ENCODE results near the gene TMCO4.

The TMCO4 gene

DNA sequence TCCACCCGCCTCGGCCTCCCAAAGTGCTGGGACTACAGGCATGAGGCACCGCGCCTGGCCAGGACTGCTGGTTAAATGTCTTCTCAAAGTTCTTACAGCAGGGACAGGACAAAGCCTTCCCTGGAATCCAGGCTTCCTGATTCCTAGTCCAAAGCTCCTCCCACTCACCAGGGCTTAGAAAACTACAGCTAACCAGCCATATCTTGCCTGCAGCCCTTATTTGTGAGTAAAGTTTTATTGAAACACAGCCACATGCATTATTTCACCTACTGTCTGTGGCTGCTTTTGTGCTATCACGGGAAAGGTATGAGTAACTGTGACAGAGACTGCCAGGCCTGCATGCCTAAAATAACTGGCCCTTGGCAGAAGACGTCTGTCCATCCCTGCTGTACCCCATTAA lies 24.4 kb downstream of the TMCO4 start:
- Mint-ChIP-seq H3K27me3 (ENCODE audit: low read depth) (no peaks in the 10 kb centered on the region), H3K27ac (no peak overlapping the region), H3K36me3 (ENCODE audit: low read depth) (peaks cover 7% of the 10 kb centered on the region), H3K4me1 (ENCODE audit: low read depth) (no peaks in the 10 kb centered on the region), H3K9me3 (no peaks in the 10 kb centered on the region), H3K4me3 (no peak overlapping the region)

DNA sequence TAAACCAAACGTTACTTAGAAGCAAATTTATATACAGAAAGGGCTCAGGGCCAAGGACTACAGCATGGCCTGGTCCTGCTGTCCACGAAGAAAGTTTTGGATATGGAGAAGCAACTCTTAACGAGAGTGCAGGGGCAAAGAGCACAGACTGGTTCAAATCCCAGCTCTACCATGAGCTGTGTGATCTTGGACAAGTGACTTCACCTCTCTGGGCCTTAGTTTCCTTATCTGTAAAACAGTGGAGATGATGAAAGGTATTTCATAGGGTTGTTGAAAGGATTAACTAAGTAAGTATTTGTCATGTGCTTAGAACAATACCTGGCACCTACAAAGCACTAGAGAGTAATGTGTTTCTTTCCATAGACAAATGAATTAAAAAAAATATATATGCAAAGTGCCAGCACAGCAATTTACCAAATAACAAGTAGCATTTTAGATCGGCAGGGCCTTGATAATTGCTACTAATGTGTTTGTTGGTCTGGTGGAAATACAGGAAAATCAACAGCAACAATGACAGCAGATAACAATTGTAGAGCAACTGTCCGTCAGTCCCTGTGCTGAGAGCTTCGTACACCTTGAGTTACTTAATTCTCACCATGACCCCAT lies 25.4 kb downstream of the TMCO4 start:
- H3K4me3 Mint-ChIP-seq = no peak overlapping the region
- no peak overlapping the region for H3K27ac Mint-ChIP-seq
- peaks cover 4% of the 10 kb centered on the region for H3K36me3 Mint-ChIP-seq (ENCODE audit: low read depth)
- H3K4me1 Mint-ChIP-seq (ENCODE audit: low read depth) = no peaks in the 10 kb centered on the region
- no peaks in the 10 kb centered on the region for H3K27me3 Mint-ChIP-seq (ENCODE audit: low read depth)
- no peaks in the 10 kb centered on the region for H3K9me3 Mint-ChIP-seq

DNA sequence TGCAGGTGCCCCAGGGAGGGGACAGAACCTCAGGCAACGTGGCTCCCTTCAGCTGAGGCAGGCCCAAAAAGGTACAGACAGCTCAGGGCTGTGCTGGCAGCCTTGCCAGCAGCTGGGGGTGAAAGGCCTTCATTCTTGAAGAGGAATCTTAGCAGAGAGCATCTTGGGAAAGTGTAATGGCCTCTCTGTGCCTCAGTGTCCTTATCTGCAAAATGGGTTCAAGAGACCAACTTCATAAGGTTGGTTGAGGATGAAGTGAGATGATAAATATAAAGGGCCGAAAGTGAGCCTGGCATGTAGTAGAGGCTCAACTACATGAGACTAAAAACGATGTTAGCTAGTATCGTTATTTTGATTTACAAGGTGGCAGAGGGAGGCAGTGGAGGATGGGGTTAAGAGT lies 26.2 kb downstream of the TMCO4 start:
- H3K4me3 Mint-ChIP-seq = no peak overlapping the region
- H3K4me1 Mint-ChIP-seq (ENCODE audit: low read depth) = no peaks in the 10 kb centered on the region
- H3K27me3 Mint-ChIP-seq (ENCODE audit: low read depth) = no peaks in the 10 kb centered on the region
- peaks cover 2% of the 10 kb centered on the region for H3K36me3 Mint-ChIP-seq (ENCODE audit: low read depth)
- no peaks in the 10 kb centered on the region for H3K9me3 Mint-ChIP-seq
- H3K27ac Mint-ChIP-seq = no peak overlapping the region

DNA sequence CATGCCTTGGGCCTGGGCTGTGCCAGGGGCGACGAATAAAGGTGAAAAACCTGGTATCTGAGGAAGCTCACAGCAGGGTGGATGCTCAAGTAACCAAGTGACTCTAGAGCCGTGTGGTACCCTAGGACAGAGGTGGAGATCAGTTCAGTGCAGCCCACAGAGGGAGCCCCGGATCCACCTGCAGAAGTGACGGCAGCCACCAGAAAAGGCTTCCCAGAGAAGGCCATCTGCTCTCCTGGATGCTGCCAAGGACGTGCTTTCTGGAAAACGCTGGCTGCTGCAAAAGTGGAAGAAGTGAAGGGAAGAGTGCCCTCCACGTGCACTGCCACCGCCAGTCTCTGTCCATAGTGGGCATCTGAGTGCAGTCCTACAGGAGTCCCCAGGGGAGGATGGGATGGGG lies 27.7 kb downstream of the TMCO4 start:
- Mint-ChIP-seq H3K4me1 (ENCODE audit: low read depth) (no peaks in the 10 kb centered on the region), H3K4me3 (no peak overlapping the region), H3K9me3 (no peaks in the 10 kb centered on the region), H3K27me3 (ENCODE audit: low read depth) (no peaks in the 10 kb centered on the region), H3K27ac (no peak overlapping the region), H3K36me3 (ENCODE audit: low read depth) (no peaks in the 10 kb centered on the region)

DNA sequence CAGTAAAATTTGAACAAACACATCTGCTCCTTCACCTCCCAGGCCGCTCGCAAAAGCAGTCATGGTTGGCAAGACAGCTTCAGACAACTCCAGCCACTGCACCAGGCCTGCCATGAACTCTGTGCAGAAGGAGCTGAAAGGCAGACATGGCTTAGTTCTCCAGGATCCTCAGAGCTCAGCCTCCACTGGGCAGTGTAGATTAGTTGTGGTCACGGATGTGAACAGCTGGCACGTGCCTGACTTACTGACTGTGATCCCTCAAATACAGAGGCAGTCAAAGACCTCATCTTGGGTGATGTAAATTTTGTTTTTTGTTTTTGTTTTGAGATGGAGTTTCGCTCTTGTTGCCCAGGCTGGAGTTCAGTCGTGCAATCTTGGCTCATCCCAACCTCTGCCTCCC lies 28.4 kb downstream of the TMCO4 start:
- Mint-ChIP-seq H3K27me3 (ENCODE audit: low read depth) (no peaks in the 10 kb centered on the region), H3K36me3 (ENCODE audit: low read depth) (no peaks in the 10 kb centered on the region), H3K27ac (no peak overlapping the region)

DNA sequence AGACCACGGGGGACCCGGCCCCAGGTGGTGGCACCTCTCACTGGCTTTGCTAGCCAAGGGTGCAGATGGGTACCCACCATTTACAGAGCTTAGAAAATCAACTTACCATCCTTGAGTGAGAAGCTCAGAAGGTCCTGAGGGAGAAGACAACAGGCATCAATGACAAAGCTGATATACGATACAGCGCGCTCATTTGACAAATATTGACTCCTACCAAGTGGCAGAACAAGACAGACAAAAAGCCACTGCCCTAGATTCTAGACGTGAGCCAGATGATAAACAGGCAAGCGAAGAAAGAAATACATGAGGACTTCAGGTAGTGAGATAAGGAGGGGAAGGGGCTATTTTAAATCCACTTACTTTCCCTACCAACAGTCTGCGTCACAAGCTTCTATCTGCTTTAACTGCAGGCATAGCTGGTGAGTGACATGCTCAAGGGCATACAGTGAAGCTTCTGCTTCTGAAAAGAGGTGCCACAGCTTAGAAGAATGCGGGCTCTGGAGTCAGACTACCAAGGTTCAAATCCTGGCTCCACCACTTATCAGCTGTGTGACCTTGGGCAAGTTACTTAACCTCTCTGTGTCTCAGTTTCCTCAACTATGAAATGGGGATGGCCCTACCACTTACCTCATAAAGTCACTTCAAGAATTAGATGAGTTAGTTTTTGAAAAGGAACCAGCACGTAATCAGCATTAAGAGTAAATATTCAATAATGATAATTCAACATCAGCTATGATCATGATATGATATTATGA lies 29.1 kb downstream of the TMCO4 start:
- H3K9me3 Mint-ChIP-seq = no peaks in the 10 kb centered on the region
- no peak overlapping the region for H3K4me3 Mint-ChIP-seq
- no peak overlapping the region for H3K27ac Mint-ChIP-seq
- H3K36me3 Mint-ChIP-seq (ENCODE audit: low read depth) = no peaks in the 10 kb centered on the region
- peaks cover 4% of the 10 kb centered on the region for H3K4me1 Mint-ChIP-seq (ENCODE audit: low read depth)
- H3K27me3 Mint-ChIP-seq (ENCODE audit: low read depth) = no peaks in the 10 kb centered on the region

More for the DNA sequence above, 28.4 kb downstream of the TMCO4 start:
- no peak overlapping the region for H3K4me3 Mint-ChIP-seq
- H3K4me1 Mint-ChIP-seq (ENCODE audit: low read depth) = no peaks in the 10 kb centered on the region
- no peaks in the 10 kb centered on the region for H3K9me3 Mint-ChIP-seq

DNA sequence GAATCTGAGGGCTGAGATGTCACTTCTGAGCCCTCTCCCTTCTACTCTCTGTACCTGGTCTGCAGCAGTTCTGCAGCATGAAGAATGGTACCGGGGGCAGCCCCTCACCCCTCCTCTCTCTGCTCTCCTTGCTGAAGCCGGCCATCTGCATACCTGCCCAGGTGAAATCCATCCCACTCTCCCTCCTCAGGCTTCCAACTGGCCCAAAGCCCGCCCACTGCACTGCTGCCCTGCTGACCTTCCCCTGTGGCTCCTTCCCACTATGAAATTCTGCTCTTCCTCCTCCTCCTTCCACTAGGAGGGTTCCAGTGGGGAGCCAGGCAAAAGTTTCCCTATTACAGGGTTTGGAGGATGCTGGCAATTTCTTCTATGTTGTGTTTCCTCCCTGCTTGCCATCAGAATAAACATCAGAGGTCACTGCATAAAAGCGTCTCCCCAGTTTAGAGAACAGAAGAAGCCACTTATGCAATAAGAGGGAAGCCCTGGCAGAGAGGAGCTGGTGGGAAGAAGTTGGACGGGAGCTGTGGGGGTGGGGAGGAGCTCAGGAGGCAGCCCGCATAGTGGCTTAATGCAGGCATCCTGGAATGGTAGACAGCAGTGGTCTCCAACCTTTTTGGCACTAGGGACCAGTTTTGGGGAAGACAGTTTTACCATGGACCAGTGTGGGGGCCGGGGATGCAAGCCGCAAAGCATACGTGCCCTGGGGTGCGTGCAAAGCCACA lies 30.3 kb downstream of the TMCO4 start:
- Mint-ChIP-seq H3K4me1 (ENCODE audit: low read depth) (peaks cover 8% of the 10 kb centered on the region), H3K36me3 (ENCODE audit: low read depth) (no peaks in the 10 kb centered on the region), H3K4me3 (no peak overlapping the region), H3K27me3 (ENCODE audit: low read depth) (no peaks in the 10 kb centered on the region), H3K27ac (no peak overlapping the region), H3K9me3 (no peaks in the 10 kb centered on the region)

DNA sequence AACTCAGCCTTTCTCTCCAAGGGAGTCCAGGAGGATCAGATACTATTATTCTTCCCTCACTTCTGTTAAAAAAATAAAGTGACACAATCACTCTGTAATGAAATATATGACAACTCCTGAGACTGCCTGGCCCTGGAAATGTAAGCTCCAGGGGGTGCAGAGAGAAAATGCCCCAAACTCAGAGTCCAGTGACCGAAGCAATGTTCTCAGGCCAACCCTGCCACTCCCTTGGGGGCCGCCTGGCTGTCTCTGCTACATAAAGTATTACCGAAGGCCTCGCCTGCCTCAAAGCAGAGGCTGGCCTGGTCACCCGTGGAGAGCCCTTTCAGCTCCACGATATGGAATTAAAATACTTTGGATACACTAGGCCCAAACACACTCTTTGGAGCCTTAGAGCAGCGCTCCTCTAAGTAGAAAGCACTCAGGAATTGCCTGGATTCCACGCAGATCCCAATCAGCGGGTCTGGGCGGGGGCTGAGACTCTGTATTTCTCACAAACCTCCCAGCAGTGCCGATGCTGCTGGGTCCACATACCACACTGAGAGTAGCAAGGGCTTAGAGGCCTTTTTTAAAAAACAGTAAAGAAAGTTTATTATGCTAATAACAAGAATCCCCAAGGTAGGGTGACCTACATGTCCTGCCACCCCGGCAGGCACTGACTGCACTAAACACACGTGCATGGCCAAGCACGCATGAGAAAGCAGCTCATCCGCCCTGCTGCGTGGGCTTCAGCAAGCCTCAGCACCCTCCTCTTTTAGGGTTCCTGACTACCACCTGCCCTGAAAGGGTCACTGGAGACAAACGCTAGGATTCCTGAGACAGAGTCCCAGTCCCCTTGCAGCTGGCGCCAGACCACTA lies 31.1 kb downstream of the TMCO4 start:
- H3K9me3 Mint-ChIP-seq = no peaks in the 10 kb centered on the region
- no peaks in the 10 kb centered on the region for H3K27me3 Mint-ChIP-seq (ENCODE audit: low read depth)
- H3K4me3 Mint-ChIP-seq = no peak overlapping the region
- H3K27ac Mint-ChIP-seq = no peak overlapping the region
- peaks cover 8% of the 10 kb centered on the region for H3K4me1 Mint-ChIP-seq (ENCODE audit: low read depth)
- no peaks in the 10 kb centered on the region for H3K36me3 Mint-ChIP-seq (ENCODE audit: low read depth)

DNA sequence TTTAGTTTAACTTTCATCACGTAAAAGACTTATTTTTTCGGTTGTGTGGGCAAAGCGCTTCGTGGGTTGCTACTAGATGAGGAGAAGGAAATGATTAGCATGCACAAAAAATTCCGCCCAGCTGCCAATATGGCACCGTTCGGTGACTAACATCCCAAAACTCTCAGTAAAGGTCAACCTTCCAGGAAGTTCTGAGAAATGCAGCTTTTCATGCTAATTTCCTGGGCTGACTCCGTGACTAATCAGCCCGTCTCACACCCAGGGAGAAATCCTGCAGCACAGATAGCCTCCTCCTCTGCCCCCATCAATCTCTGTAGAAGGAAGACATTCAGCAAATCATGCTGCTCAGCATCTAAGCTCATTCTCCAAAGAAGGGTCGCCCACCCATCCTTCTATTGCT lies 34.1 kb downstream of the TMCO4 start:
- Mint-ChIP-seq H3K27me3 (ENCODE audit: low read depth) (no peaks in the 10 kb centered on the region), H3K36me3 (ENCODE audit: low read depth) (no peaks in the 10 kb centered on the region), H3K4me1 (ENCODE audit: low read depth) (peaks cover 8% of the 10 kb centered on the region), H3K4me3 (no peak overlapping the region), H3K27ac (no peak overlapping the region), H3K9me3 (no peaks in the 10 kb centered on the region)

DNA sequence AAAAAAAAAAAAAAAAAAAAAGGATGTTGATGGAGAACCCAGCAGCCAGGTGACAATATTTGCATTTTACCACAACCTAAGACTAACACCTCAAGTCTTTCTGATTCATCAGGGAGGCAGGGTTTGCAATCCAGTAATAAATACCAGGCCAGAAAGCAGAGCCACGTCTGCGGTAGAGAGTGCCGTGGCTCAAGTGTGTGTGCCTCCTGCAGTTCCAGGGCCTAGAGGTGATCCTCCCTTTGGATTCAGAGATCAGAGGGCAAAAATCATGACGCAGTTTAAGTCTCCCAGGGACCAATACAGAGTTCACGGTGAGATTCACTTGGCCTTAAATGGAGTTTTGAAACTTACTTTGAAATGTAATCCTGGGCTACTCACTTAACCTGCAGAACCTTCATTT lies 34.9 kb downstream of the TMCO4 start:
- no peaks in the 10 kb centered on the region for H3K9me3 Mint-ChIP-seq
- no peak overlapping the region for H3K4me3 Mint-ChIP-seq
- H3K36me3 Mint-ChIP-seq (ENCODE audit: low read depth) = no peaks in the 10 kb centered on the region
- no peaks in the 10 kb centered on the region for H3K27me3 Mint-ChIP-seq (ENCODE audit: low read depth)
- H3K27ac Mint-ChIP-seq = no peak overlapping the region
- peaks cover 8% of the 10 kb centered on the region for H3K4me1 Mint-ChIP-seq (ENCODE audit: low read depth)

DNA sequence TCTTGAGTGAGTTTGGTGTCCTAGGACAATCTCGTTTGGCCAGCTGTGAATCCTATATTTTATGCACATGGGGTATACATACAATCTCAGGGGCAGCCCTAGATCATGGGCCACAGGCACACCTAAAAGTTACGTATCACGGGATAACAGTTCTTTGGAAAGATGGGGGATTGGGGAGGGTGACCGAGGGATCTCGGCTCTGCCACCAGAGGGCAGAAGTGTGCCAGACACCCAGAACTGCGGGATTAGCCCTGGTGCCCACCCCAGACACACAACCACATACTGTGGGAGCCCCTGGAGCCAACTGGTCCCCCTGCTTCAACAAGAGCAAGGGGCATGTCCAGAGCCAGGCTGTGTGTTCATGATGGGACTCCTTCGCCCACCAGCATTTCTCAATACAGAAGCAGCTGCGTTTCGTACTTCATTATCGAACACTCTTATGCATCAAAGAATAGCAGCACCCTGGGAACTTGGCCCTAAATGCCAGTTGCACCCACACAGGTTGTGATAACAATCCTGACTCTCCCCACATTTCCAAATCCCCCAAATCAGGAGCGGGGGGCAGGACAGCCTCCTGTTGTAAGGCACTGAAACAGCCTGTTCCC lies 37.4 kb downstream of the TMCO4 start:
- Mint-ChIP-seq H3K4me3 (no peak overlapping the region), H3K9me3 (no peaks in the 10 kb centered on the region), H3K27me3 (ENCODE audit: low read depth) (no peaks in the 10 kb centered on the region), H3K36me3 (ENCODE audit: low read depth) (no peaks in the 10 kb centered on the region), H3K27ac (no peak overlapping the region), H3K4me1 (ENCODE audit: low read depth) (peaks cover 8% of the 10 kb centered on the region)

DNA sequence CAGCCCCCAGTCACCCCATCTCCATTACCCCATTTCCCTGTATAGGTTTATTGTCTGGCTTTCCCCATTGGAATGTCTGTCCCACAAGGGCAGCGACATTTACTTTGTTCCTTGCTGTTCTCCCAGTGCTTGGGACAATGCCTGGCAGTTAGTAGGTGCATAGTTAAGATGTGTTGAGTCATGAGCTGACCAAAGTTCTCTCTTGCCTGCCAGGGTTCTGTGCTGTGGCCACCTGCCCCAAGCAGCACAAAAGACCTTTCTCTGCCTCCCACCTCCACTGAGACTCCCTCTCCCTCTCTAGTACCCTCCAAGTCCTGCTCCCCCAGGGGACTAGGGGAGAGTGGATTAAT lies 40.0 kb downstream of the TMCO4 start:
- Mint-ChIP-seq H3K27me3 (ENCODE audit: low read depth) (no peaks in the 10 kb centered on the region), H3K4me3 (no peak overlapping the region), H3K27ac (no peak overlapping the region), H3K36me3 (ENCODE audit: low read depth) (no peaks in the 10 kb centered on the region), H3K4me1 (ENCODE audit: low read depth) (no peaks in the 10 kb centered on the region), H3K9me3 (no peaks in the 10 kb centered on the region)

DNA sequence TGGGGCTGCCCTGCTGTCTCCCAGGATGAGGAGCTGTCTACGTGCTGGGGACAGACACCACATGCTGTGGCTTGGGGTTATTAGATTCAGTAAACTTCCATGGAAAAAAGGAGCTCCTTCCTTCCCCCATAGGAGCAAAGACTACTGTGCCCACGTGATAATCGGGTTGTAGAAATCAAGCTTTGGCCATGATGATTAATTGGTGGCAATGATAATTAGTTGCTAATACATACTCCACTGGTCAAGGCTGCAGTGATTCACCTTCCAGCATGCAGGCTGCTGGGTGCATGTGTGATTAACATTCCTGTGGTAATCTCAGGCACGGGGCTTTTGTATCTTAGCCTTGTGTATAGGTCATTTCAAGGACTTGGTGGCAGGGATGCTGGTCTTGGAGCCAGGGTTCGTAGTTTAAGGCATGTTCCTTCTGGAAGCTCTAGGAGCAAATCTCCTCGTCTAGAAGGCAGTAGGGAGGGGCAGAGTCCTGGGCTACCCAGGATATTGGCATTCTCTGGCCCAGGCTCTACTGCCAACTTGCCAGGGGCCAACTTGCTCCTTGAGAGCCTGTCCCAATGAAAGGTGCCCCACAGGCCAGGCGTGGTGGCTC lies 41.4 kb downstream of the TMCO4 start:
- no peak overlapping the region for H3K27ac Mint-ChIP-seq

DNA sequence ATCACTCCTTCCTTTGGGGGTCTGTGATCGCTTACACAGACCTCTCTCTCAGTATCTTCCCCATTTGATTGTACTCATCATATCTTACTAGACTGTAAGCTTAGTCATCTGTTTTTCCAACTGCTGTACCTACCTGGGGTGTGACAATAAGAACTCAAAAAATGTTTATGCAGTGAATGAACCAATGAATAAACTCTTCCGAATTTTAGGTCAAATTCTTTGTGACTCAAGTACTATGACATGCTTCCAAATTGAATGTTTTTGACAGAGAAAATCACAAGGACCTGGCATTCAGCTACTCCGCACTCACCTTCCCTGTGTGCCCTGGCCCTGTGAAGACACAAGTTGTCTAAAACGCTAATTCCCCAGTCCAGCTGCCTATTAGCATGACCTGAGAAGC lies 42.1 kb downstream of the TMCO4 start:
- H3K36me3 Mint-ChIP-seq (ENCODE audit: low read depth) = no peaks in the 10 kb centered on the region
- no peaks in the 10 kb centered on the region for H3K27me3 Mint-ChIP-seq (ENCODE audit: low read depth)
- no peaks in the 10 kb centered on the region for H3K9me3 Mint-ChIP-seq

More for the DNA sequence above, 41.4 kb downstream of the TMCO4 start:
- no peaks in the 10 kb centered on the region for H3K36me3 Mint-ChIP-seq (ENCODE audit: low read depth)
- H3K4me3 Mint-ChIP-seq = no peak overlapping the region
- H3K4me1 Mint-ChIP-seq (ENCODE audit: low read depth) = no peaks in the 10 kb centered on the region
- H3K9me3 Mint-ChIP-seq = no peaks in the 10 kb centered on the region
- no peaks in the 10 kb centered on the region for H3K27me3 Mint-ChIP-seq (ENCODE audit: low read depth)

More for the DNA sequence above, 42.1 kb downstream of the TMCO4 start:
- Mint-ChIP-seq H3K4me1 (ENCODE audit: low read depth) (no peaks in the 10 kb centered on the region), H3K4me3 (no peak overlapping the region), H3K27ac (no peak overlapping the region)

Data from T-helper 1 cell treated with Interleukin-12 subunit alpha and Interleukin-12 subunit beta and Interleukin-4 antibody, amounts not matched to agents 30 μg/mL and 1 μg/mL, for 36 hours (primary cell).